ENCODE measurements around the gene LYPD6.

GRCh38 chr2:149442346-149442745 lies 112.0 kb downstream of the LYPD6 start:
- TF ChIP-seq TAF1 (conservative IDR thresholded peaks at IDR 0.05) (no peak), REST (IDR thresholded peaks at IDR 0.05) (no peak), MAX (IDR thresholded peaks at IDR 0.05) (no peak), CTCF (IDR thresholded peaks at IDR 0.05; ENCODE audit: low read depth, low read length, missing input control) (no peak), YY1 (IDR thresholded peaks at IDR 0.05) (no peak), SP1 (IDR thresholded peaks at IDR 0.05) (no peak), RXRA (IDR thresholded peaks at IDR 0.05) (no peak), JUND (IDR thresholded peaks at IDR 0.05) (no peak), ZBTB33 (IDR thresholded peaks at IDR 0.05) (no peak), ATF3 (IDR thresholded peaks at IDR 0.05) (no peak), EGR1 (IDR thresholded peaks at IDR 0.05; ENCODE audit: low read depth in 2 of 2) (no peak), FOXA1 (IDR thresholded peaks at IDR 0.05) (no peak), GABPA (IDR thresholded peaks at IDR 0.05 in 1 of 2, conservative IDR thresholded peaks at IDR 0.05 in 1 of 2) (no peak)

All from liver (tissue), 3 donors.